DMS 273 treated with DMSO at 0.1 percent for 48 hours (cell line): ENCODE data around the gene TMEM119.
A peak's percentile ranks its signal among the peaks of the same experiment; 100 is the strongest.
"Not testable (repeated sequence)": the region's sequence is repeated elsewhere in the genome, so short reads cannot be mapped to it uniquely, and the experiment has no call there.

Experiments used
- DNase-seq: peaks from one replicate; lab custom pipeline; 2025; lab: John Stamatoyannopoulos, UW

TMEM119 gene

GRCh38 chr12:108634341-108634751 is 36.5 kb upstream of the TMEM119 start:
- DNase-seq = no peak

DNA sequence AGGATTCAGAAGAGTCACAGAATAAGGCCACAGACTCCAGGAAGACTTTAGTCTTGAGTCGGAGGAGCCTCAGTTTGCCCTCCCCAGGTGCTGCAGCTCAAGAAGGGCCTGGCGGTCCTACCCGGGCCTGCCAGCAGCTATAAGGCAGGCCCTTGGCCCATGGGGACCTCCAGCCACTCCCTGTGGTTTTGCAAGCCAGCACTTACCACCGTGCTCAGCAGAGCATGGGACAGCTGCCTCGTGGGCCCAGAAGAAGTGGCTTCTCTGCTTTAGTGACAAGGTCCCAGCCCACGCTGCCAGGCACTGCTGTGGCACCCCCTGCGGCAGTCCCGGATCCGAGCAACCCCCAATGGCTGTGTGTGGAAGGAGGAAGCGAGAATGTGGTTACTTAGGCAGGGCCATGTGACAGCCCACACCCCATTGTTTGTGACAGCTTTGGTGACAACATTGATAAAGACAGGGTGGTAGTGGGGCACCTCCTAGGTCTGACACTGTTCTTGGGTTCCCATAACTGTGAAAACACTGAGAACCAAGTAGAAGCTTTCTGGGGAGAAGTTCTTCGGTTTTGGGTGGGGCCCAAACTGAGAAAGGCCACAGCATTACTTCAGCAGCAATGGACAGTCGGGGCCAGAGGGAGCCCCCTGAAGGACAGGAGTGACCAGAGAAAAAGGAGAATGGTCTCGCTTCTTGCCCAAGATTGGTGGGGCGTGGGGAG is 35.8 kb upstream of the TMEM119 start, which contains the start of gene SELPLG:
Gene SELPLG, minus strand, starts transcription at position 361 of the 715 bp plus-strand sequence. CDS start 9,587 bp downstream, outside the sequence.
- no peak for DNase-seq

DNA sequence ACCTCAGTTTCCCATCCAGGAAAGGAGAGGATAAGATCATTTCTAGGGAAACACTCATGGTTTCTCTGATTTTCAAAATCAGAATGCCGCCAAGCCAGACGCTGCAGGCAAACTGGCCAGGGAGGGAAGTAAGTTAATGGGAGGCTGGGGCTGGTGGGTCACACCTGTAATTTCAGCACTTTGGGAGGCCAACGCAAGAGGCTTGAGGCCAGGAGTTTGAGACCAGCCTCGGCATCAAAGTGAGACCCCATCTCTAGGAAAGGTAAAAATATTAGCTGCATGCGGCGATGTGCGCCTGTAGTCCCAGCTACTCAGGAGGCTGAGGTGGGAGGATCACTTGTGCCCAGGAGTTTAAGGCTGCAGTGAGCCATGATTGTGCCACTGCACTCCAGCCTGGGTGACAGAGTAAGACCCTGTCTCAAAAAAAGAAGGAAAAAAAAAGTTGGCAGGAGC is 35.2 kb upstream of the TMEM119 start:
- no peak for DNase-seq

DNA sequence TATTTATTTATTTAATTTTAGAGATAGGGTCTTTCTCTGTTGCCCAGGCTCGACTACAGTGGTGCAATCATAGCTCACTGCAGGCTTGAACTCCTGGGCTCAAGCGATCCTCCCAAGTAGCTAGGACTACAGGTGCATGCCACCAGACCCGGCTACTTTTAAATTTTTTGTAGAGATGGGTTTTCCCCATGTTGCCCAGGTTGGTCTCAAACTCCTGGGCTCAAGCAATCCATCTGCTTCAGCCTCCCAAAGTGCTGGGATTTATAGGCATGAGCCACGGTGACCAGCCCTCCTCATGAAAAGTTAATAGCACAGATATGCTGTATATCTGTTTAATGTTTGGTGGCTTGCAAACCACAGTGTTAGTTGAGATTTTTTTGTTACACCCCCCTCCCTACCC is 33.4 kb upstream of the TMEM119 start:
- not testable (repeated sequence) for DNase-seq

- DNase-seq = no peak
Measured at GRCh38 chr12:108630481-108631207, 32.8 kb upstream of the TMEM119 start.

- no peak for DNase-seq
Measured at GRCh38 chr12:108629824-108630476, 32.1 kb upstream of the TMEM119 start.

DNA sequence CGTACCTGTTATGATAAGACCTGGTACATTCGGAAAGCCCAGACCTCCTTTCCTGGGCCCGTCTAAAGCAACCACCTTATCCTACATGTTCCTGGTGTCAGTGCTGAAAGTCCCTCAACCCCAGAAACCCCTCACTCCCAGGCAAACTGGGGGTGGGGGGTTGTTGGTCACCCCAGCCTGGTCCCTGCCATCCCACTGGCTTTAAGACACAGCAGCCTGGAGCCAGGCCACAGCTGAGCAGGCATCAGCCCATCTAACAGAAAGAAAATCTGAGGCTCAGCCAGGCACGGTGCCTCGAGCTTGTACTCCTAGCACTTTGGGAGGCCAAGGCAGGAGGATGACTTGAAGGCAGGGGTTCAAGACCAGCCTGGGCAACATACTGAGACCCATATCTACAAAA is 31.3 kb upstream of the TMEM119 start:
- DNase-seq = no peak

DNA sequence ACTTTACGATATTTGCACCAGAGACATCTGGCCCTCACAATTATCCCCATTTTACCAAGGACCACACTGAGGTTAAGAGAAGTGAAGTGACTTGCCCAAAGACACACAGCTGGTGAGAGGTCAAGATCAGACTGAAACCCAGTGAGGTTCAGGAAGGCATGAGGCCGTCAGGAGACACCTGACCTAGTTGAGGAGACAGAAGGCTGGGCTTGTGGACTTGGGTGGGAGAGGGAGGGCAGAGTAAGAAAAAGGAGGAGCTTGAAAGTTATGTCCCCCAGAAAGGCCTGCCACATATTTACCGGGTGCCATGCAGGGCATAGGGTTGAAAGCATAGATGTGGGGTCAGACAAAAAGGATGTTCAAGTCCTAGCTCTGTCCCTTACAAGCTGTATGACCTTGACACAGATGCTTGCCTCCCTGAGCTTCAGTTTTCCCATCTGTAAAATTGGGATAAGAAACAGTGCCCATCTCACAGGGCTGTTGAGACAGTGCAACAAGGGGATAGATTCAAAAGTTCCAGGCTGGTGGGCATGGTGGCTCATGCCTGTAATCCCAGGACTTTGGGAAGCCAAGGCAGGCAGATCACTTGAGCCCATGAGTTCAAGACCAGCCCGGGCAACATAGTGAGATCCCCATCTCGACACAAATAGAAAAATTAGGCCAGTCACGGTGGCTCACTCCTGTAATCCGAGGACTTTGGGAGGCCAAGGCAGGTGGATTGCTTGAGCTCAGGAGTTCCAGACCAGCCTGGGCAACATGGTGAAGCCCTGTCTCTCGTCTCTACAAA is 29.4 kb upstream of the TMEM119 start:
- no peak for DNase-seq

DNA sequence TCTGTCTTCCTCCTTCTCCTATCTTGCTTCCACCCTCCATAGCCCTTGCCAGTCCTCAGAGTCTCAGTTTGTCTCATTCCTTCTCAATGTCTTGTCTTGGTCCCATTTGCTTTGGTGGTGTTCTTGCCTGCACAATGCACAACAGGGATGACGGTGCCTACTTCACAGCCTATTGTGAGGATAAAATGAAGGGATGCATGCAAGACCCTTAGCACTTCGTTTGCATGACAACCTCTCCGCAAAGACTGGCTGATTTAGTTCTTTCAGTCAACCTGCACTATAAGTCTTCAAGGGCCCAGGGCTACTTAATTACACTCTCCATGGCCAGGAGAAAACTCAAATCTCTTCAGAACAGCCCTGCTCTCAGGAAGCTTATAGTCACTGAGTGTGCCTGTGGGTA is 27.3 kb upstream of the TMEM119 start:
- DNase-seq = no peak

DNA sequence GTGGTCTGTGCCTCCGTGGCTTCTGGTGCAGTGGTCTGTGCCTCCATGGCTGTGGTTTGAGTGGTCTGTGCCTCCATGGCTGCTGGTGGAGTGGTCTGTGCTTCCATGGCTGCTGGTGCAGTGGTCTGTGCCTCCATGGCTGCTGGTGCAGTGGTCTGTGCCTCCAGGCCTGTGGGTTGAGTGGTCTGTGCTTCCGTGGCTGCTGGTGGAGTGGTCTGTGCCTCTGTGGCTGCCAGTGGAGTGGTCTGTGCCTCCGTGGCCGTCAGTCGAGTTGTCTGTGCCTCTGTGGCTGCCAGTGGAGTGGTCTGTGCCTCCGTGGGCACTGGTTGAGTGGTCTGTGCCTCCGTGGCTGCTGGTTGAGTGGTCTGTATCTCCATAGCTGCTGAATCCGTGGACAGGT is 25.7 kb upstream of the TMEM119 start:
- DNase-seq = no peak

- no peak for DNase-seq
Measured at GRCh38 chr12:108622921-108623514, 25.1 kb upstream of the TMEM119 start.

DNA sequence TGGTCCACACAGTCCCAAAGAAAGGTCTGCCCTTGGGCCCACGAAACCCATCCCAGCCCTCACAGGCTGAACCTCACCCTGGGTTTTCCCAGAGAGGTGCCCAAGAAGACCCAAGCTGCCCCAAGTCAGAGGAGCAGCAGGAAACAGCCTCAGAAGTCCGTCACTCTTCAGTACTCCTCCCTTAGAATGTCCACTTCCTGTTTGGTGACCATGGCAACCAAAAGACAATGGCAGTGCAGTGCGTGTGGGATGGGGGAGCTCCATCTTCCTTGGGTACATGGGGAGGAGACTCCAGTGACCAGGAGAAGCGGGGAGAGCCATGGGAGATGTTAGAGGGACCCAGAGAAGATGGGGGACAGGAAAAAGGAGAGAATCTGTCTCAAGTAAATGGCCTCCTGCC is 24.5 kb upstream of the TMEM119 start:
- DNase-seq = no peak

- DNase-seq = no peak
Measured at GRCh38 chr12:108621161-108621560, 23.3 kb upstream of the TMEM119 start.

DNA sequence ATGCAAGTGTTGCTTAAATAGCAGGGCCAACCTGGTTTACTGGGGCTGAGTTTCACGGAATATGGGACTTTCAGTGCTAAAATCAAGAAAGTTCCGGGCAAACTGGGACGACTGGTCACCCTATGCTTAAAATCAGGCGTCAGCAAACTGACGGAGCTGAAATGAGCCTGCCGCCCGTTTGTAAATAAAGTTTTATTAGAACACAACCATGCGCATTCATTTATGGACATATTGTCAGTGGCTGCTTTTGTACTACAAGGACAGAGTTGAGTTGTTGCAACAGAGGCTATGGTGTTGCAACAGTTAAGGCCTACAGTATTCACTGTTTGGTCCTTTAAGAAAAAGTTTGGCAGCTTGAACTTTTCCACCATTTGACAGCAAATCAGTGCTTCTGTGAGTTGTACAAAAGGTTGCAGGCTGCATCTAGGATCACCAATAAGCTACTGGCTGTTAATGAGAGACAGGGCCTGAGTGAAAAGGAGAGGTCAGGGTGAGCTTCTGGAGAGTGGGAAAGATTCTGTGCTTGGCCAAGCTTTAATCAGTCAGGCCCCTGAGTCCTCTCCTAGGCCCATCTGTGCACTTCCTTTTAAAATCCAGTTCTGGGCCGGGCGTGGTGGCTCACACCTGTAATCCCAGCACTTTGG is 22.5 kb upstream of the TMEM119 start:
- DNase-seq = no peak

DNA sequence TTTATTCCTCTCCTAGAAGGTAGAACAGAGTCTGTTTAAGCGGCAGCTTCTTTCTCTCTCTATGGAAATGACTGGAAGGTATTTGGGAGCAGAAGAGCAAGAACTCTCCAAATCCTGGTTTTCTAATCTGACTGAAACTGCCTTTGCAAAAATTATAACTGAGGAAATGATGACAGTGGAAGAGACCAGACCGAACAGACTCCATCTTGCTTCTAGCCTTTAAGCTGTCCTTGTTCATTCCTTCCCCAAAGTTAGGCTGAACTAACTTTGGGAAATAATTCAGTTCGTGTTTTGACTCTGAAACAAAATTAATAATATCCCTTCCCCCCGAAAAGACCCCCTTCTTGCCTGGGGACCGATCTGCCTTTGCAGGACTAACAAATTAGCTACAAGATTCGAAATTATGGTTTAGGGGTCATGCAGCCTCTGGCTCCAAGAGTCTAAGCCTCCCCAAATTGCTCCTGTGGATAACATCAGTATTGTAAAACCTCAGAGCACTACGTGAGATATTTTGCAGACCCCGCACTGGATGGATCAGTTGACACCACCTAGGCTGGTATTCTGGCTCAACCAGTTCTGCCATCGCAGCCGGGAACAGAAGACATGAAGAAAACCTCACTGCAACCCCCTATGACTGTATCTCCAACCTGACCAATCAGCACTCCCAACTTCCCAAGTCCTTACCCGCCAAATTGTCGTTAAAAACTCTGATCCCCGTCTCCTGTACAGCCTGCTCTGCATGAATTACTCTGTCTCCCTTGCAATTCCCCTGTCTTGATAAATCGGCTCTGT is 21.7 kb upstream of the TMEM119 start:
- no peak for DNase-seq

- not testable (repeated sequence) for DNase-seq
Measured at GRCh38 chr12:108618953-108619274, 21.0 kb upstream of the TMEM119 start.

DNA sequence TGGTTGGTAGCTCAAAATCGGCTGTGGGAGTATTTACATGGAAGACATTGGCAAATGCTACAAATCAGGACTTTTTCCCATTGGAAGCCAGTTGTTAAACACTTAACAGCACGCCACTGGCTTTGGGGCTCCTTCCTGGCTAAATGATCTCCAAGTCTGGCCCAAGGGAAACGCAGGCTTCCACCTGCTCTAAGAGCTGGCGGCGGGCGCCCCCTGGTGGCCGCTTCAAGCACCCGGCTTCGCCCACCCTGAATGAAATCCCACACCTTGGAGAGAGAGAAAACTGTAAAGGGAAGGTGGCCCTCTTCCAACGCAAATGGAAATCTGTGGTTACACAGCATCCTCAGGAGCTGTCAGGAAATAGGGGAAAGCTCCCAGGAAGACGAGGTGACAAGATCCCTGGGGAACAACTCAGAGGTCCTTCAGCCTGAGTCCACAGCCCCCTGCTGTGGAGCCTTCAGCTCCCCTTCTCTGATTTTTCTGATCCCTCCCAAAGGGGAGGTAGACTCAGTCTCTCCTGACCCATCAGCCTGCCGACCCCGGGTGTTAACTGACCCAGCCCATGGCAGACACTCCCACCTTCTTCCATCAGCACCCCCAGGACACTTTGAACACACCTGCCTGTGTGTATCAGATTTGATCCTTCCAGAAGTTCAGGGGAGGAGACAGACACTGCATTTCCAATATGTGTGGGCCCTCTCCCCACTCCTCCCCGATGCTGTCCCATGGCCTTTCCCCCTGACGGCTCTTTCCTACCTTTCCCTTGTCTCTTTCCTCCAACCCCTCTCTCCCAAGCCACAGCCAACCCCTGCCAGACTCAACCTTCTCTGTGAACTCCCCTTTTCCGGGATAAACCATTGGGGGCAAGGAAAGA is 20.4 kb upstream of the TMEM119 start:
- DNase-seq = peak; percentile 15

- no peak for DNase-seq
Measured at GRCh38 chr12:108616941-108617858, 19.3 kb upstream of the TMEM119 start.
